Measurements from ENCODE around the gene TOB1. TPM values are rescaled to one million over a fixed set of nuclear protein-coding genes. Genes with fewer than 3 reads are reported as not detected.
A peak's percentile ranks its signal among the peaks of the same experiment; 100 is the strongest.

The TOB1 gene
- total RNA-seq, 3 donors from 2014 or later (not counting 1 experiment from before 2014, with no cell fraction given): 51.1 to 123 (median 110) TPM

DNA sequence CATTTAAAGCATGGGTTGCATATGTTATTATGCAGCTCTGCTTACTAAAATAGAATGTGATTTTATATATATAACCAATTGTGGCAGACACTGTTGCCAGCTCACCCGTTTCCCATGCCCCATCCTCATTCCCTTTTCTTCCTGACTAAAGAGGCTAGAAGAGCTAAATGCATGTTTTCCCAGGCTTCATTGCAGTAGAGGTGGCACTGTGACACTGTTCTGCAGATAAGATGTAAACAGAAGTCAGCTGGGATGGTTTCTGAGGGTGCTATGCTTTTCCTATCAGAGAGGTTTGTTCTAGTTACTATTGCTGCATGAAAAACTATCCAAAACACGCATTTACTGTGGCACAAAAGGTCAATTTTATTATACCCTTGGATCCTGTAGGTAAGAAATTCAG, 5.7 kb upstream of the TOB1 start:
- Mint-ChIP-seq H3K36me3 (no peaks in the 10 kb centered on the region), H3K9me3 (no peaks in the 10 kb centered on the region), H3K27me3 (ENCODE audit: low read depth in 2 of 2) (peaks cover 31 to 37% of the 10 kb centered on the region in 2 donors), H3K4me3 (peak overlapping the region; percentile 79), H3K27ac (peak overlapping the region in 1 of 2 donors; percentile 36), H3K4me1 (peaks cover 25 to 28% of the 10 kb centered on the region in 2 donors)
- Histone ChIP-seq H3K9me3 (ENCODE audit: control insufficient read depth, insufficient read depth, low read length) (no peaks in the 10 kb centered on the region), H3K36me3 (ENCODE audit: control insufficient read depth, insufficient read depth, low read length) (no peaks in the 10 kb centered on the region), H3K27me3 (ENCODE audit: control insufficient read depth, insufficient read depth, low read length) (peaks cover 15% of the 10 kb centered on the region), H3K27ac (ENCODE audit: low read length) (no peak overlapping the region), H3K4me3 (ENCODE audit: low read length) (no peak overlapping the region), H3K4me1 (ENCODE audit: control insufficient read depth, insufficient read depth, low read length) (peaks cover 38% of the 10 kb centered on the region)
- intact Hi-C loops (cut with micrococcal nuclease): no loop called here
- ATAC-seq: no peak
- WGBS (ENCODE audit: insufficient coverage): 20% methylated on average over 2 of the region's 2 CpGs
- TF ChIP-seq, protein P1, sequence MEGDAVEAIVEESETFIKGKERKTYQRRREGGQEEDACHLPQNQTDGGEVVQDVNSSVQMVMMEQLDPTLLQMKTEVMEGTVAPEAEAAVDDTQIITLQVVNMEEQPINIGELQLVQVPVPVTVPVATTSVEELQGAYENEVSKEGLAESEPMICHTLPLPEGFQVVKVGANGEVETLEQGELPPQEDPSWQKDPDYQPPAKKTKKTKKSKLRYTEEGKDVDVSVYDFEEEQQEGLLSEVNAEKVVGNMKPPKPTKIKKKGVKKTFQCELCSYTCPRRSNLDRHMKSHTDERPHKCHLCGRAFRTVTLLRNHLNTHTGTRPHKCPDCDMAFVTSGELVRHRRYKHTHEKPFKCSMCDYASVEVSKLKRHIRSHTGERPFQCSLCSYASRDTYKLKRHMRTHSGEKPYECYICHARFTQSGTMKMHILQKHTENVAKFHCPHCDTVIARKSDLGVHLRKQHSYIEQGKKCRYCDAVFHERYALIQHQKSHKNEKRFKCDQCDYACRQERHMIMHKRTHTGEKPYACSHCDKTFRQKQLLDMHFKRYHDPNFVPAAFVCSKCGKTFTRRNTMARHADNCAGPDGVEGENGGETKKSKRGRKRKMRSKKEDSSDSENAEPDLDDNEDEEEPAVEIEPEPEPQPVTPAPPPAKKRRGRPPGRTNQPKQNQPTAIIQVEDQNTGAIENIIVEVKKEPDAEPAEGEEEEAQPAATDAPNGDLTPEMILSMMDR (IDR thresholded peaks at IDR 0.05): no peak
- peak in 1 of 2 donors; percentile 35 for DNase-seq

DNA sequence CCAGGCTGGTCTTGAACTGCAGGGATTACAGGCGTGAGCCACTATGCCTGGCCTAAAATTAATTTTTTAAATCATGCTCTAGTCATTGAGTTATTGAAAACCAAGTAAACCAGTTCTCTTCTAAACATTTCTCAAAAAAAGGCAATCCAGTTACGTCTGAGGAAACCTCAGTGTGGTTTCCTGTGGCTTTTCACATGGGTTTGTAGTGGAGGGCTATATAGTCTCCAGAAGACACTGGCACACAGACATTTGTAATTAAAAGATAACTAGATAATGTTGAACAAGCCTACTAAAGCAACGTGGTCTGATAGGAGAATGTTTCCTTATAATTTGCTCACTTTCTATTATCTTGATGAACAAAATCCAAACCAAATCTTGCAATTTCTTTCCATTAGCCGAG, 5.2 kb upstream of the TOB1 start:
- no peak overlapping the region for H3K4me3 ChIP-seq (ENCODE audit: low read length)
- H3K4me1 Mint-ChIP-seq: peaks cover 28 to 30% of the 10 kb centered on the region in 2 donors
- TF ChIP-seq, protein P1 (IDR thresholded peaks at IDR 0.05): no peak

DNA sequence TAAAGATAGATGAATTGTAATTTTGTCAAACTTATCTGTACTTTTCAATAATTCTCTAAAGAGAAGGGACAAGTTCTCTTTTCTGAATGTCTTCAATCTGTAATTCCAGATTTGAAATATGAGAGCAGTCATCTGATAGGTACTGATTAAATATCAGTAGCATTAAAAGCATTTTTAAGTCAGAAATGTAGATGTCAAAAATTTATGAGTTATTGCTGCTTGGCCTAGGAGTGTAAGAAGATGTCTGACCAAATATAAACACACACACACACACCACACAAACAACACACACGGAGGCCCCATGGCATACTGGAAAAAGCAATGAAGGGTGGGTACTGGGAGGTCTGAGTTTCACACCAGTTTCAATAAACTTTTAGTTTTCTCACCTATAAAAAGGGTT, 2.4 kb upstream of the TOB1 start:
- H3K4me1 ChIP-seq (ENCODE audit: control insufficient read depth, insufficient read depth, low read length): peaks cover 48% of the 10 kb centered on the region
- intact Hi-C loops (cut with micrococcal nuclease): loop anchor here (5.0 kb wide), 3 partner anchors 64 to 299 kb away; partner anchors contain the start of genes NME1 and NME2
- H3K4me3 ChIP-seq (ENCODE audit: low read length): no peak overlapping the region
- H3K27me3 ChIP-seq (ENCODE audit: control insufficient read depth, insufficient read depth, low read length): peaks cover 8% of the 10 kb centered on the region
- Mint-ChIP-seq H3K9me3 (no peaks in the 10 kb centered on the region), H3K4me3 (peak overlapping the region; percentile 11), H3K4me1 (peaks cover 45 to 49% of the 10 kb centered on the region in 2 donors), H3K27ac (peak overlapping the region; percentile 89 to 95), H3K27me3 (ENCODE audit: low read depth in 2 of 2) (peaks cover 4 to 12% of the 10 kb centered on the region in 2 donors), H3K36me3 (no peaks in the 10 kb centered on the region)
- H3K36me3 ChIP-seq (ENCODE audit: control insufficient read depth, insufficient read depth, low read length): no peaks in the 10 kb centered on the region
- H3K9me3 ChIP-seq (ENCODE audit: control insufficient read depth, insufficient read depth, low read length): no peaks in the 10 kb centered on the region
- H3K27ac ChIP-seq (ENCODE audit: low read length): peak overlapping the region; percentile 93
- no CpG with 5 or more reads among the region's 1 CpG for WGBS (ENCODE audit: insufficient coverage)
- TF ChIP-seq, protein P1 (IDR thresholded peaks at IDR 0.05): no peak
- ATAC-seq: no peak
- no peak for DNase-seq

More for the DNA sequence above, 5.2 kb upstream of the TOB1 start:
- Histone ChIP-seq H3K27ac (ENCODE audit: low read length) (no peak overlapping the region), H3K36me3 (ENCODE audit: control insufficient read depth, insufficient read depth, low read length) (no peaks in the 10 kb centered on the region), H3K9me3 (ENCODE audit: control insufficient read depth, insufficient read depth, low read length) (no peaks in the 10 kb centered on the region), H3K27me3 (ENCODE audit: control insufficient read depth, insufficient read depth, low read length) (peaks cover 15% of the 10 kb centered on the region), H3K4me1 (ENCODE audit: control insufficient read depth, insufficient read depth, low read length) (peaks cover 41% of the 10 kb centered on the region)
- 0% methylated on average over 2 of the region's 4 CpGs for WGBS (ENCODE audit: insufficient coverage)
- peak overlapping the region; percentile 36 to 50 for H3K27ac Mint-ChIP-seq
- ATAC-seq (peak; percentile 10 to 49 (median 40)), DNase-seq (peak; percentile 29 to 87)
- H3K36me3 Mint-ChIP-seq: no peaks in the 10 kb centered on the region
- peak overlapping the region; percentile 79 for H3K4me3 Mint-ChIP-seq
- H3K27me3 Mint-ChIP-seq (ENCODE audit: low read depth in 2 of 2): peaks cover 28 to 32% of the 10 kb centered on the region in 2 donors
- no peaks in the 10 kb centered on the region for H3K9me3 Mint-ChIP-seq
- intact Hi-C loops (cut with micrococcal nuclease): no loop called here

DNA sequence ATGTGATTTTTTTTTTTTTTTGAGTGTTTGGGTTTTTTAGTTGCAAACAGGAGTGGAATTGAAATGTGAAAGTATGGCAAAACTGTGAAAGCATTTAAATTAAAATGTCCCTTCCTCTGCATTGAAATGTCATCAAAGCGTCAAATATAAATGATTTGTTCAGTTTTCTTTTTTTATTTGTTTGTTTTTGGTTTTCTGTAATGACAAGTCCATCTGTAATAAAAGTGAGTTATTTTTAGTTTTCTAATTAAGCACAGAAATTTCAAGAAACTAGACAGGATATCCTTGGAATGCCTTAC, 1.9 kb upstream of the TOB1 start:
- WGBS (ENCODE audit: insufficient coverage): no CpG with 5 or more reads among the region's 1 CpG
- H3K4me1 ChIP-seq (ENCODE audit: control insufficient read depth, insufficient read depth, low read length): peaks cover 48% of the 10 kb centered on the region
- peak overlapping the region; percentile 93 for H3K27ac ChIP-seq (ENCODE audit: low read length)
- H3K27ac Mint-ChIP-seq: peak overlapping the region; percentile 89 to 95
- DNase-seq (no peak), ATAC-seq (no peak)
- H3K36me3 ChIP-seq (ENCODE audit: control insufficient read depth, insufficient read depth, low read length): peaks cover 3% of the 10 kb centered on the region
- H3K27me3 Mint-ChIP-seq (ENCODE audit: low read depth in 2 of 2): peaks cover 0 to 10% of the 10 kb centered on the region in 2 donors
- peak overlapping the region; percentile 81 for H3K4me3 ChIP-seq (ENCODE audit: low read length)
- intact Hi-C loops (cut with micrococcal nuclease): loop anchor here (5.0 kb wide), 3 partner anchors 64 to 299 kb away; partner anchors contain the start of genes NME1 and NME2
- peaks cover 50 to 54% of the 10 kb centered on the region in 2 donors for H3K4me1 Mint-ChIP-seq
- H3K9me3 ChIP-seq (ENCODE audit: control insufficient read depth, insufficient read depth, low read length): no peaks in the 10 kb centered on the region
- H3K27me3 ChIP-seq (ENCODE audit: control insufficient read depth, insufficient read depth, low read length): peaks cover 3% of the 10 kb centered on the region
- peak overlapping the region; percentile 94 for H3K4me3 Mint-ChIP-seq
- H3K9me3 Mint-ChIP-seq: no peaks in the 10 kb centered on the region
- H3K36me3 Mint-ChIP-seq: no peaks in the 10 kb centered on the region
- TF ChIP-seq, protein P1 (IDR thresholded peaks at IDR 0.05): no peak
